Adipocyte (in vitro differentiated cells): ENCODE data around the gene ETFB.

Experiments
- DNase-seq: peaks from one replicate; pipeline ENCODE4 v3.0.0-alpha.2; 2015; ENCODE audit warnings: low read depth
- H3K27me3 ChIP-seq: replicated peaks from 2 replicates; pipeline ENCODE4 v1.7.0; 2013; ENCODE audit warnings: mild to moderate bottlenecking, low read length, moderate library complexity; ENCODE audit not compliant: control insufficient read depth, insufficient read depth
- H3K36me3 ChIP-seq: 2 replicates; pipeline ENCODE4 v1.7.0; 2013; ENCODE audit warnings: low read length, mild to moderate bottlenecking, moderate library complexity; ENCODE audit not compliant: control insufficient read depth, insufficient read depth, severe bottlenecking
- H3K4me1 ChIP-seq: 2 replicates; pipeline ENCODE4 v1.7.0; 2013; ENCODE audit warnings: mild to moderate bottlenecking, low read length, moderate library complexity; ENCODE audit not compliant: control insufficient read depth, insufficient read depth
- H3K4me3 ChIP-seq: 2 replicates; pipeline ENCODE4 v1.7.0; 2013; ENCODE audit warnings: mild to moderate bottlenecking, low read length, moderate library complexity
- H3K9ac ChIP-seq: 2 replicates; pipeline ENCODE4 v1.7.0; 2013; ENCODE audit warnings: mild to moderate bottlenecking, low read length, moderate library complexity
- H3K9me3 ChIP-seq: 2 replicates; pipeline ENCODE4 v1.7.0; 2013; ENCODE audit warnings: mild to moderate bottlenecking, low read length, moderate library complexity; ENCODE audit not compliant: control insufficient read depth

The ETFB gene

DNA sequence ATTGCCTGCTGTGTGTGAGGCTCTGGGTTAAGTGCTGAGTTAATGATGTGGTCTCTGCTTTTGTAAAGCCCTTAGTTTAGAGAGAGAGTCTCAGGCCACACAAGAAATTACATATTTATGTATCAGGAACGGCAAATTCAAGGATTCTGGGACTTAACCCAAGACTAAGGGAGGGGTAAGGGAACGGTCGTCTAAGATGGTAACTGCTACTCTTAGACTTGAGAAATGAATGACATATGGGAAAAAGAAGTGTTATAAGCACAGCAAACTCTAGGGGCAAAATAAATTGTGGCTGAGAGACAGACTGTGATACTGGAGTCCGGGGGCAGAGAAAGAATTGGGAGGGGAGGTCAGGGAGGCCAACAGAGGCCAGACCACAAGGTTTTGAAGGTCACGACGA, 34.5 kb downstream of the ETFB start:
- H3K9ac ChIP-seq: no peak overlapping the region
- no peak for DNase-seq
- no peaks in the 10 kb centered on the region for H3K4me1 ChIP-seq
- no peak overlapping the region for H3K4me3 ChIP-seq
- no peaks in the 10 kb centered on the region for H3K36me3 ChIP-seq
- H3K27me3 ChIP-seq: peaks cover 17% of the 10 kb centered on the region
- H3K9me3 ChIP-seq: peaks cover 4% of the 10 kb centered on the region

DNA sequence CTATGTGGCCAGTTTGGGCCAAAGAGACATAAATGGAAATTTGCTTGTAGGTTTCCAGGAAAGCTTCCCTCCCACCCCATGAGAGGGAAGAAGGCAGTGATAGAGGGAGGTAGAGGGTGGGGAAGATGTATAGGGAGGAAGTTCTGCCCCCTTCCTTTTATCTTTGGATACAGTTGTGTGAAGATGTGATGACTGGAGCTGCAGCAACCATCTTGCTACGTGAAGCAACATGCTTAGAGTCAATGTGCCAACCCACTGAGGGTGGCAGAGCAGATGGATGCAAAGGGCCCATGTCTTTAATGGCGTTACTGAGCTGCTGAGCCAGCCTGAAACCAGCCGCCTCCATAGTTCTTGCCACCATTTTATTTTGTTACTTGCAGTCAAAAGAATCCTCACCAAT, 35.0 kb downstream of the ETFB start:
- peaks cover 4% of the 10 kb centered on the region for H3K9me3 ChIP-seq
- no peak overlapping the region for H3K4me3 ChIP-seq
- no peaks in the 10 kb centered on the region for H3K36me3 ChIP-seq
- H3K27me3 ChIP-seq: peaks cover 18% of the 10 kb centered on the region
- no peaks in the 10 kb centered on the region for H3K4me1 ChIP-seq
- no peak for DNase-seq
- H3K9ac ChIP-seq: no peak overlapping the region

DNA sequence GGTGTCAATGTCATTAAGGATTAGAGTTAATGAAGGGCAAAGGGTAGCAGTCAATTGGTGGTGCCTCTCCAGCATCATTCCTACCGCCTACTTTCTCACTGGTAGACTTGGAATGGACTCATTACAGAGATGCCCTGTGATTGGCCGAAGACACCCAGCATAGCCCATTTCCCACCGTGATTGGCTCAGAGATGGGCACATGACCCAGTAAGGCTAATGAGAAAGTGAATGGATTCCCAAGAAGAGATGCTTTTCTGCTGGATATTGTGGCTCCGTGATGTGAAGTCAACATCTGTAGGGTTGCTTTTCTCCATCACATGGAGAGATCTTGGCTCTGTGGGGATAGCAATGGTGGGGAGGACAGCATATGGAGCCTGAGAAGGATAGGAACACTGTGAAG, 35.8 kb downstream of the ETFB start:
- Histone ChIP-seq H3K9me3 (peaks cover 4% of the 10 kb centered on the region), H3K27me3 (peaks cover 25% of the 10 kb centered on the region), H3K4me1 (no peaks in the 10 kb centered on the region), H3K36me3 (no peaks in the 10 kb centered on the region), H3K9ac (no peak overlapping the region), H3K4me3 (no peak overlapping the region)
- DNase-seq: no peak

DNA sequence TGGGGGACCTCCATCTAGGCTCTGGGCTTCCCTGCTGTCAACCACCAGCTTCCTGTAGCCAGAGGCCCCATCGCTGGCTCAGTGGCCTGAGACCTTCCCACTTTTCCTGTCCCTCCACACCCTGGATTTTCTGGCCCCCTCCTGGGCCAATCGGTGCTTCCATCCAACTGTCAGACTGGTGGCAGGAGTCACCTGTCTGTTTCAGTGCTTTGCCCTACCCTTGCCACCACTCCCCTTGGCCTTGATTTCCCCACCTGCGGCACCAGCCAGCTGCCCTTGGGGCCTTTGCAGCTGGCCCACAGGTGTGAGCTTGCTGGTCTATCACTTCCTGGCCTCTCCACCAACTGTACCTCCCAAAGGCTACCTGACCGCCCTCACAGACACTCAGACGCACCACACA, 36.8 kb downstream of the ETFB start:
- H3K4me1 ChIP-seq: peaks cover under 1% of the 10 kb centered on the region
- H3K9me3 ChIP-seq: peaks cover 4% of the 10 kb centered on the region
- peaks cover 26% of the 10 kb centered on the region for H3K27me3 ChIP-seq
- no peak overlapping the region for H3K9ac ChIP-seq
- no peak overlapping the region for H3K4me3 ChIP-seq
- no peak for DNase-seq
- no peaks in the 10 kb centered on the region for H3K36me3 ChIP-seq

DNA sequence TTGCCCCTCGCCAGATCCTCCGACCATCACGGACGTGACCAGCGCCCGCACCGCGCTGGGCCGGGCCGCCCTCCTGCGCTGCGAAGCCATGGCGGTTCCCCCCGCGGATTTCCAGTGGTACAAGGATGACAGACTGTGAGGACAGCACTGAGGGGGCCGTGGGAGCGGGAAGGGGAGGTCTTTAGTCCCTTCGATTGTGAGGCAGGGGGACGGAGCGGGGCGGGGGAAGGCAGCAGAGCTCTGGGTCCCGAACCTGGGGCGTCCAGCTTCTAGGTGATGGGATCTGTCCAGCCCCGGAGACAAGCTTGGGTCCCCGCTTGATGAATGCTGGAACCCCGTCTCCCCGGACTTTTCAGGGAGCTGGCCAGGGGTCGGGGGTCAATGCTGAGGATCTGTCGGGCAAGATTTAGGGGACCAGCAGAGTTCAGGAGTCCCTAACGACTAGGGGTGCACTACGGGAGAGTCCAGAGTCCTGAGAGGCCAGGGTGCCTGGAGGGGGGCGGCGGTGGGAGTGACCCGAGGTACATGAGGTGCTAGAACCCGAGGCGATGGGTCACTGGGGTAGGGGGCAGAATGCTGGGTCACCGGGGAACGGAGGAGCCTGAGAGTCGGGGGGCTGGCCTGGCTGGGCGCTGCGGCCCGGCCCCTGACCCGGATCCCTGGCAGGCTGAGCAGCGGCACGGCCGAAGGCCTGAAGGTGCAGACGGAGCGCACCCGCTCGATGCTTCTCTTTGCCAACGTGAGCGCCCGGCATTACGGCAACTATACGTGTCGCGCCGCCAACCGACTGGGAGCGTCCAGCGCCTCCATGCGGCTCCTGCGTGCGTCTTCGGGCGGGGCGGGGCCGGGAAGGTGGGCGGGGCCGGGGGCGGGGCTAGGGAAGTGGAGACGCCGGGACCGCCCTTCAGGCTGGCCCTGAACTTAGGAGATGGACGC, 38.9 kb downstream of the ETFB start:
- no peak overlapping the region for H3K4me3 ChIP-seq
- peaks cover 41% of the 10 kb centered on the region for H3K27me3 ChIP-seq
- peaks cover 4% of the 10 kb centered on the region for H3K9me3 ChIP-seq
- H3K9ac ChIP-seq: no peak overlapping the region
- no peaks in the 10 kb centered on the region for H3K36me3 ChIP-seq
- no peak for DNase-seq
- H3K4me1 ChIP-seq: peaks cover 2% of the 10 kb centered on the region

DNA sequence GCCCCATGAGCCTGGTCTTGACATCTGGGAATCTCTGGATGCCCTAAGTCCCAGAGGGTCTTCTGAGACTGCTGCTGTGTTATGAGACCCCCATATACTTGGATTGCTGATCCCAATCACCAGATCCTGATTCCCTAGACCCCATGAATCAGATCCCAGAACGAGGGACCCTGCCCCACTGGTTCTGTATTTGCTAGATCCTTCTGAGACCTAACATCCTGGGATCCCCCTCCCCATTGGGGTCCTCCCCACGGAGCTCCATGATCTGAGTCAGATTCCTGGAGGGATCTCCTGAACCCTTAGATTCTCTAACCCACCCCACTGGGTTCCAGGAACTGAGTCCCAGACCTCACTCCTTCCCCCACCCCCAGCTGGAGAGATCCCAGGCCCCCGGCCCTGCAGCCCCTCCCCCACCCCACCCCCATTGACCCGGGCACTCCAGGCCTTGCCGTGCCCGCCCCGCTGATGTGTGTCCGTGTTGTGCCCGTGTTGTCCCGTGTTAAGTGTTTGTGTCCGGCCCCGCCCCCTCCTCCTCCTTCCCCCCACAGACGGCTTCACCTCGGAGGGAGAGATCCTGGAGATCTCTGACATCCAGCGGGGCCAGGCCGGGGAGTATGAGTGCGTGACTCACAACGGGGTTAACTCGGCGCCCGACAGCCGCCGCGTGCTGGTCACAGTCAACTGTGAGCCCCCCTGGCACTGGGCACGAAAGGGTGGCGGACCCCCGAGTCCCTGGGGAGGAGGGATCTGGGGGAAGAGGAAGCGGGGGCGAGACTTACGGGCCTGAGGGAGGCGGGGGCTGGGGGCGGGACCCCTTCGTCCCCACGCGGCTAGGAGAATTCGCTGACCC, 39.7 kb downstream of the ETFB start:
- no peak for DNase-seq
- peaks cover 4% of the 10 kb centered on the region for H3K9me3 ChIP-seq

DNA sequence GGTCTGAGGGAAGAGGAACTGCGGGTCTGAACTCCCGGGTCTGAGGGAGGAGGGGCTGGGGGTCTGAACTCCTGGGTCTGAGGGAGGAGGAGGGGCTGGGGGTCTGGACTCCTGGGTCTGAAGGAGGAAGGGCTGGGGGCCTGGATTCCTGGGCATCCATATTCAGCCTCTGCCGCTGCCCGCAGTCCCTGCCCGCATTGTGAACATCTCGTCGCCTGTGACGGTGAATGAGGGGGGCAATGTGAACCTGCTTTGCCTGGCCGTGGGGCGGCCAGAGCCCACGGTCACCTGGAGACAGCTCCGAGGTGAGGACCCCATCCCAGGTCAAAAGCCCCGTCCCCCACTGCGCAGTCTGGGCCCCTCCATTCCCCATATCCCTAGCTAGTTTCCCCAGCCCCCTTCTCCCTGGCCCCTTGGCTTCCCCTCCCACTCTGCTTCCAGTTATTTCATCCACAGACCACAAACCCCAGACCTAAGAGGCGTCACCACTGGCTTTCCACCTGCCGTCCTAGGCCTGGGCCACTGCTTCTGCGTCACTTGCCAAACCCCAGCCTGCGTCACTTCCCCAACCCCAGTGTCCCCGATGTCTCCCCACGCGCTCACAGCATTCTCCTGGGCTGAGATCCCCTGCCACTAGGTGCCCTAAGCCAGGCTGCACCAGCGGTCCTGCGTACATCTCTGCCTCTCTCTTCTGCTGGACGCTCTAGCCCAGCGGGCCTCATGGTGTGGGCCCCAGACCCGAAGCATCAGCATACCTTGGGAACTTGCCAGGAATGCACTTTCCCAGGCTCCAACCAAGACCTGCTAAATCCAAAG, 40.8 kb downstream of the ETFB start:
- Histone ChIP-seq H3K9ac (no peak overlapping the region), H3K27me3 (peaks cover 44% of the 10 kb centered on the region), H3K4me1 (peaks cover 2% of the 10 kb centered on the region), H3K36me3 (no peaks in the 10 kb centered on the region), H3K4me3 (no peak overlapping the region), H3K9me3 (no peaks in the 10 kb centered on the region)
- DNase-seq: no peak

More for the DNA sequence above, 39.7 kb downstream of the ETFB start:
- no peak overlapping the region for H3K9ac ChIP-seq
- no peaks in the 10 kb centered on the region for H3K36me3 ChIP-seq
- peaks cover 2% of the 10 kb centered on the region for H3K4me1 ChIP-seq
- peaks cover 41% of the 10 kb centered on the region for H3K27me3 ChIP-seq
- no peak overlapping the region for H3K4me3 ChIP-seq

DNA sequence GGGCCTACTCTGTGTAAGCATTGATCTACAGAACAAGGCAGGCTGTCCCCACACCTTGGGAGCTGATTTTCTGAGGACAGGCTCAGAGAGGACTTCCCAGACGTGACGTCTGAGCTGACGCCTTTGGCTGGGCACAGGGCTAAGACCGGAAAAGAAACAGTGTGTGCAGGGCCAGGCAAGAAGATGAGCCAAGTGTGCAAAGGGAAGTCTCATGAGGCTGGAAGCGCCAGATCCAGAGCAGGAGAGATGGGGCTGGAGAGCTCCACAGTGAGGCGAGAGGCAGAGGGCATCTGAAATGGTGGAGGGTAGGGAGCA, 42.1 kb downstream of the ETFB start:
- peaks cover 42% of the 10 kb centered on the region for H3K27me3 ChIP-seq
- peaks cover 2% of the 10 kb centered on the region for H3K4me1 ChIP-seq
- no peak overlapping the region for H3K9ac ChIP-seq
- H3K4me3 ChIP-seq: no peak overlapping the region
- H3K9me3 ChIP-seq: no peaks in the 10 kb centered on the region
- DNase-seq: no peak
- H3K36me3 ChIP-seq: no peaks in the 10 kb centered on the region

DNA sequence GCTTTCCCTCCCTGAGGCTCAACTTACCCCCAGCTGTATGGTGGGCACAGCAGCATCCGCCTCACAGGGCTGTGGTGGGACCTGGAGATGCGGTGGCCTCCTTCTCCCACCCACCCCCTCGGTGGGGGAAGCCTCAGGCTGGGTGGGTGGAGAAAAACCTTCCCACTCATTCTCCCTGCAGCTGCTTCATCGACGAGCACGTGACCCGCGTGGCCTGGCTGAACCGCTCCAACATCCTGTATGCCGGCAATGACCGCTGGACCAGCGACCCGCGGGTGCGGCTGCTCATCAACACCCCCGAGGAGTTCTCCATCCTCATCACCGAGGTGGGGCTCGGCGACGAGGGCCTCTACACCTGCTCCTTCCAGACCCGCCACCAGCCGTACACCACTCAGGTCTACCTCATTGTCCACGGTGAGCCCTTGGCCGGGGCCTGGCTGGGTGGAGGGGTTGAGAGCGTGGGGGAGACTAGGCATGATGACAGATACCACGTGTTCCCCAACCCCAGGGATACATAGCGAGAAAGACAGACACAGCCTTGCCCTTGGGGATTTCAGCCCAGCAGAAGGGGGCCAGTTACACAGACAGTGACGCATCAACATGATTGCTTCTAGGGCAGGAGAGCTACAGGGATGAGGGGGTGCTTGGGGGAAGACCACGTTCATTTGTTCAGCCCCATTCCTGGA, 42.6 kb downstream of the ETFB start:
- H3K9me3 ChIP-seq: no peaks in the 10 kb centered on the region
- H3K36me3 ChIP-seq: no peaks in the 10 kb centered on the region
- no peak overlapping the region for H3K9ac ChIP-seq
- no peak overlapping the region for H3K4me3 ChIP-seq
- H3K4me1 ChIP-seq: peaks cover 2% of the 10 kb centered on the region
- H3K27me3 ChIP-seq: peaks cover 40% of the 10 kb centered on the region
- DNase-seq: no peak

DNA sequence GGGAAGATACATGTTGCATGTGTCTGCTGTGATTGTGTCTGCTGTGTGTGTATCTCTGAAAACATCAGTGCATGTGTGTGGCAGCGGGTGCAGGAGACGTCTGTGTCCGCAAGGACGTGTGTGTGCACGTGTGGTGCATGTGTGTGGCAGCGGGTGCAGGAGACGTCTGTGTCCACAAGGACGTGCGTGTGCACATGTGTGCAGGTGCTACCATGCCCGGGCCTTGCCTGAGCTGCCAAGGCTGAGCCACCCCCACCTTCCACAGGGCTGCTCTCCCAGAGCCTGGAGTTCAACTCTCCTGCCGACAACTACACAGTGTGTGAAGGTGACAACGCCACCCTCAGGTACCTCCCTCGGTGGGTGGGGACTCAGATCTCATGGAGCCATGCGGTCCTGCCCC, 44.4 kb downstream of the ETFB start:
- Histone ChIP-seq H3K9ac (no peak overlapping the region), H3K27me3 (peaks cover 31% of the 10 kb centered on the region), H3K4me1 (peaks cover 2% of the 10 kb centered on the region), H3K9me3 (no peaks in the 10 kb centered on the region), H3K36me3 (no peaks in the 10 kb centered on the region), H3K4me3 (no peak overlapping the region)
- no peak for DNase-seq
